NT2/D1 (cell line): ENCODE data around the gene TRDMT1.

Experiments used
- DNase-seq: peaks from one replicate; pipeline ENCODE4 v3.0.0-alpha.2; 2011; ENCODE audit warnings: low read depth, low spot score
- H3K27me3 ChIP-seq: 2 replicates; pipeline ENCODE4 v1.6.0; 2011; ENCODE audit warnings: mild to moderate bottlenecking; ENCODE audit not compliant: insufficient read length, insufficient read depth
- H3K36me3 ChIP-seq: 2 replicates; pipeline ENCODE4 v1.6.1; 2011; ENCODE audit warnings: mild to moderate bottlenecking, low read length, mixed read lengths; ENCODE audit not compliant: insufficient read depth, insufficient read length
- H3K4me1 ChIP-seq: 2 replicates; pipeline ENCODE4 v1.5.1; 2011; ENCODE audit not compliant: insufficient read depth, insufficient read length
- H3K4me3 ChIP-seq: 2 replicates; pipeline ENCODE4 v1.5.1; 2011; ENCODE audit warnings: low read depth; ENCODE audit not compliant: insufficient read length
- H3K9ac ChIP-seq: 2 replicates; pipeline ENCODE4 v1.6.0; 2011; ENCODE audit warnings: low read depth; ENCODE audit not compliant: insufficient read length
- H3K9me3 ChIP-seq: 2 replicates; pipeline ENCODE4 v1.5.1; 2011; ENCODE audit warnings: mild to moderate bottlenecking, low read length; ENCODE audit not compliant: insufficient read depth
- SUZ12 ChIP-seq: IDR thresholded peaks from 2 replicates; pipeline ENCODE4 v1.6.1; 2011; ENCODE audit not compliant: insufficient read length, insufficient read depth; ENCODE audit errors: extremely low read depth
- YY1 ChIP-seq: IDR thresholded peaks from 2 replicates; pipeline ENCODE4 v1.6.1; 2011; ENCODE audit not compliant: insufficient read length, insufficient read depth
- ZNF274 ChIP-seq: IDR thresholded peaks from 2 replicates; pipeline ENCODE4 v1.6.1; 2011; ENCODE audit warnings: mild to moderate bottlenecking, low read depth, low read length

The TRDMT1 gene

DNA sequence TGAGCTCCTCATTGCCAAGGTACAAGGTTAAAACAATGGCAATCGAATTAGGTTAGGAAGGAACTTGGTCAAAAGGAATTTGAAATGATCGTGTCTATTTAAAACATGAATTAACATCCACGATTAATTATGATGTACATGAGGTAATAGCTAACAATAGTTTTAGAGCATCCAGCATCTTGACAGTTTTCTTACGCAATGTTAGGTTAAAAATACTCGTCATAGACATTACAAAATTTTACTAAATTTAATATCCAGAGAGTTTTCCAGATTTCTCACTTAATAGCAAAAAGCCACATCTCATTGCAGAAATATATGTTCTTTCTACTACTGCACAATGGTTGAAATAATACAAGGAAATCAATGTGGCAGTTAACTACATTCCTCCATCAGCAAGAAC is 94.5 kb downstream of the TRDMT1 start:
- no peak for DNase-seq
- Histone ChIP-seq H3K4me1 (no peaks in the 10 kb centered on the region), H3K9ac (no peak overlapping the region), H3K36me3 (no peaks in the 10 kb centered on the region), H3K4me3 (no peak overlapping the region), H3K27me3 (no peaks in the 10 kb centered on the region), H3K9me3 (no peaks in the 10 kb centered on the region)
- TF ChIP-seq YY1 = no peak
- TF ChIP-seq SUZ12 = no peak
- TF ChIP-seq ZNF274 = no peak

DNA sequence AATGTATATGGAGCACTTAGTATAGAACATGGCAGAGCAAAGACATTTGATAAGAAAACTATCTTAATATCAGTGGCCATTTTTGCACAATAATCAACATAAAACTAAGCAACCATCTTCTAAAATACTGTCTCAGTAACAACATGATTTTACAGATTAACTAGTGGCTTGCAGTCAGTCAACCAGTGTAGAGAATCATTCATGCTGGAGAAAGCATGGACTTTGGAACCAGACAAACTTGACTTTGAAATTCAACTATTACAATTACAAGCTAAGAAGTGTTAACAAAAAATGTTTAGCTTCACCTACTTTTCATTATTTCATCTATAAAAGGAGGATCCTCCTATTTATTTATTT is 99.6 kb downstream of the TRDMT1 start:
- no peak overlapping the region for H3K4me3 ChIP-seq
- no peak for DNase-seq
- H3K4me1 ChIP-seq = no peaks in the 10 kb centered on the region
- no peaks in the 10 kb centered on the region for H3K36me3 ChIP-seq
- H3K27me3 ChIP-seq = no peaks in the 10 kb centered on the region
- H3K9me3 ChIP-seq = no peaks in the 10 kb centered on the region
- H3K9ac ChIP-seq = no peak overlapping the region
- TF ChIP-seq SUZ12 (no peak), ZNF274 (no peak), YY1 (no peak)

GRCh38 chr10:17101257-17101909 is 100.1 kb downstream of the TRDMT1 start:
- no peak for TF ChIP-seq SUZ12
- TF ChIP-seq YY1 = no peak
- no peak for TF ChIP-seq ZNF274
- Histone ChIP-seq H3K4me3 (no peak overlapping the region), H3K36me3 (no peaks in the 10 kb centered on the region), H3K4me1 (no peaks in the 10 kb centered on the region), H3K27me3 (no peaks in the 10 kb centered on the region), H3K9ac (no peak overlapping the region), H3K9me3 (no peaks in the 10 kb centered on the region)
- DNase-seq = no peak

GRCh38 chr10:17100586-17100985 is 100.9 kb downstream of the TRDMT1 start:
- H3K4me3 ChIP-seq = no peak overlapping the region
- no peaks in the 10 kb centered on the region for H3K4me1 ChIP-seq
- H3K9ac ChIP-seq = no peak overlapping the region
- H3K27me3 ChIP-seq = no peaks in the 10 kb centered on the region
- no peak for DNase-seq
- no peaks in the 10 kb centered on the region for H3K9me3 ChIP-seq
- no peaks in the 10 kb centered on the region for H3K36me3 ChIP-seq
- TF ChIP-seq ZNF274 (no peak), YY1 (no peak), SUZ12 (no peak)

DNA sequence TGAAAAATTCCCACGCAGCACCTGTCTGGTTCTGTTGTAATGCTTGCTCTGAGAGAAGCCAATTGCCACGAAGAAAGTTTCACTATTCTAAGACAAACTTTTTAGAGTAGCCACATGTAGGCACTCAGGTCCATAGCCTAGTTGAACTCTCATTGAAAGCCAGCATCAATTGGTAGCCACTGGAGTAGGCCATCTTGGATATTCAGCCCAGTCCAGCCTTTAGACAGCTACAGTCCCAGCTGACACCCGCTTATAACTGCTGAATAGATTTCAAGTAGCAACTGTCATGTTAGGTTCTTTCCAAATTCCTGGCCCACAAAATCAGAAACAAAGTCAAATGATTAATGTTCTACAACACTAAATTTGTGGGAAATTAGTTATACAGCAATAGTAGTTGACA is 103.5 kb downstream of the TRDMT1 start:
- no peak overlapping the region for H3K4me3 ChIP-seq
- no peaks in the 10 kb centered on the region for H3K27me3 ChIP-seq
- no peaks in the 10 kb centered on the region for H3K9me3 ChIP-seq
- no peak for TF ChIP-seq ZNF274
- no peak for TF ChIP-seq YY1
- no peak for TF ChIP-seq SUZ12
- H3K4me1 ChIP-seq = no peaks in the 10 kb centered on the region
- no peaks in the 10 kb centered on the region for H3K36me3 ChIP-seq
- no peak for DNase-seq
- H3K9ac ChIP-seq = no peak overlapping the region
